Measurements from ENCODE around the gene PLCG1. TPM values are rescaled to one million over a fixed set of nuclear protein-coding genes. Genes with fewer than 3 reads are reported as not detected.

Gene PLCG1
- total RNA-seq, 1 donor from 2014 or later, result 61.1 TPM

- H3K36me3 Mint-ChIP-seq (ENCODE audit: low read depth), result no peaks in the 10 kb centered on the region
- ChIA-PET POLR2A (interaction anchor here (0.7 to 3.5 kb wide), 6 partner anchors 17 to 204 kb away, joined by 3 to 47 read pairs (median 4); no protein-coding TSS in a partner anchor), CTCF (interaction anchor here (0.7 to 4.0 kb wide), 31 partner anchors 8 to 284 kb away, joined by 3 to 68 read pairs (median 4); partner anchors contain the start of gene LPIN3)
- H3K9me3 Mint-ChIP-seq, result no peaks in the 10 kb centered on the region
- peak overlapping the region; percentile 84 for H3K4me3 Mint-ChIP-seq
- no peaks in the 10 kb centered on the region for H3K27me3 Mint-ChIP-seq
- H3K27ac Mint-ChIP-seq, result peak overlapping the region; percentile 72
- TF ChIP-seq, protein P1, sequence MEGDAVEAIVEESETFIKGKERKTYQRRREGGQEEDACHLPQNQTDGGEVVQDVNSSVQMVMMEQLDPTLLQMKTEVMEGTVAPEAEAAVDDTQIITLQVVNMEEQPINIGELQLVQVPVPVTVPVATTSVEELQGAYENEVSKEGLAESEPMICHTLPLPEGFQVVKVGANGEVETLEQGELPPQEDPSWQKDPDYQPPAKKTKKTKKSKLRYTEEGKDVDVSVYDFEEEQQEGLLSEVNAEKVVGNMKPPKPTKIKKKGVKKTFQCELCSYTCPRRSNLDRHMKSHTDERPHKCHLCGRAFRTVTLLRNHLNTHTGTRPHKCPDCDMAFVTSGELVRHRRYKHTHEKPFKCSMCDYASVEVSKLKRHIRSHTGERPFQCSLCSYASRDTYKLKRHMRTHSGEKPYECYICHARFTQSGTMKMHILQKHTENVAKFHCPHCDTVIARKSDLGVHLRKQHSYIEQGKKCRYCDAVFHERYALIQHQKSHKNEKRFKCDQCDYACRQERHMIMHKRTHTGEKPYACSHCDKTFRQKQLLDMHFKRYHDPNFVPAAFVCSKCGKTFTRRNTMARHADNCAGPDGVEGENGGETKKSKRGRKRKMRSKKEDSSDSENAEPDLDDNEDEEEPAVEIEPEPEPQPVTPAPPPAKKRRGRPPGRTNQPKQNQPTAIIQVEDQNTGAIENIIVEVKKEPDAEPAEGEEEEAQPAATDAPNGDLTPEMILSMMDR (IDR thresholded peaks at IDR 0.05), result no peak
- intact Hi-C loops (cut with micrococcal nuclease), result loop anchor here (1.0 to 2.0 kb wide), 5 partner anchors 38 to 275 kb away; partner anchors contain the start of genes LPIN3 and ZHX3
- H3K4me1 Mint-ChIP-seq, result peaks cover 53% of the 10 kb centered on the region
- DNase-seq (peak; percentile 44), ATAC-seq (ENCODE audit: low read depth) (peak; percentile 22)
Observed at GRCh38 chr20:41135187-41135887, 2.0 kb upstream of the PLCG1 start.

GRCh38 chr20:41135888-41136679 is 1.3 kb upstream of the PLCG1 start:
- Mint-ChIP-seq H3K27me3 (no peaks in the 10 kb centered on the region), H3K4me3 (peak overlapping the region; percentile 84), H3K27ac (peak overlapping the region; percentile 72), H3K36me3 (ENCODE audit: low read depth) (no peaks in the 10 kb centered on the region), H3K9me3 (no peaks in the 10 kb centered on the region), H3K4me1 (peaks cover 60% of the 10 kb centered on the region)
- ATAC-seq (ENCODE audit: low read depth) (no peak), DNase-seq (no peak)
- ChIA-PET CTCF (interaction anchor here (0.9 to 4.0 kb wide), 20 partner anchors 9 to 284 kb away, joined by 3 to 68 read pairs (median 6); partner anchors contain the start of gene LPIN3), POLR2A (interaction anchor here (0.6 to 3.5 kb wide), 6 partner anchors 21 to 203 kb away, joined by 3 to 47 read pairs (median 4); no protein-coding TSS in a partner anchor)
- TF ChIP-seq, protein P1 (IDR thresholded peaks at IDR 0.05), result no peak
- intact Hi-C loops (cut with micrococcal nuclease), result loop anchor here (1.0 to 2.0 kb wide), 6 partner anchors 37 to 557 kb away; partner anchors contain the start of genes LPIN3 and ZHX3

DNA sequence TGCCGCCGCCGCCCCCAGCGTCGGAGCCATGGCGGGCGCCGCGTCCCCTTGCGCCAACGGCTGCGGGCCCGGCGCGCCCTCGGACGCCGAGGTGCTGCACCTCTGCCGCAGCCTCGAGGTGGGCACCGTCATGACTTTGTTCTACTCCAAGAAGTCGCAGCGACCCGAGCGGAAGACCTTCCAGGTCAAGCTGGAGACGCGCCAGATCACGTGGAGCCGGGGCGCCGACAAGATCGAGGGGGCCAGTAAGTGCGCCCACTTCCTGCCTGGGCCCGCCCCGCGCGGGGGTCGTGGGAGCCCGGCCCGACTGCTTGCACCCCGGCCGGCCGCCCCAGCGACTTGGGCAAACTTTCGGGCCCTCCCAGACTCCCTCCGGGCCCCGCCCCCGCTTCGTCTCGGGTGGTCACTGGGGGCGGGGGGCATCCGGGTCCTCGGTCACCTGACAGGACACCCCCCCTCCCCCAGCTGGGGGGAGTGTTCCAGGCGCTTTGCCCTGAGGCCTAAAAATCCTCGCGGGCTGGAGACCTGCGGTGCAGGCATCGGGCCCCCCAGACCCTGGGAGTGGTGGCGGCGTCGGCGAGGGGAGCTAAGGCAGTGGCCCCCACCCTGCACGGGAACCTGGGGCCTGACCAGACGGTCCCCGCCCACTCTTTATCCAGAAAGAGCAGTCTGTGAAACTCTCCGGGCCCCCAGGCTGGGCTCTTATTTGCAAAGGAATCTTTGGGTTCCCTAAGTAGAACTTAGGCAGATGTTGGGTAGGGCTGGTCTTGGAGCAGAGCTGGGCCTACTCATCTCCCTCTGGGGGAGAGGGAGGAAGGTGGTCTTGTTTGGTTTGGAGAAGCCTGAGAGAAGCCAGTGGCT is 501 bp downstream of the PLCG1 start:
- TF ChIP-seq, protein P1 (IDR thresholded peaks at IDR 0.05), result no peak
- Mint-ChIP-seq H3K27me3 (no peaks in the 10 kb centered on the region), H3K36me3 (ENCODE audit: low read depth) (no peaks in the 10 kb centered on the region), H3K4me1 (peaks cover 77% of the 10 kb centered on the region), H3K4me3 (peak overlapping the region; percentile 81), H3K27ac (peak overlapping the region; percentile 78), H3K9me3 (no peaks in the 10 kb centered on the region)
- POLR2A ChIA-PET, result interaction anchor here (0.6 to 3.5 kb wide), 9 partner anchors 15 to 441 kb away, joined by 3 to 47 read pairs (median 4); no protein-coding TSS in a partner anchor
- CTCF ChIA-PET, result interaction anchor here (3.4 kb wide), 1 partner anchor 34 kb away, joined by 13 read pairs; no protein-coding TSS in a partner anchor
- DNase-seq, result peak; percentile 41
- ATAC-seq (ENCODE audit: low read depth), result peak; percentile 0
- intact Hi-C loops (cut with micrococcal nuclease), result loop anchor here (1.0 to 2.0 kb wide), 4 partner anchors 19 to 555 kb away; no protein-coding TSS in a partner anchor

GRCh38 chr20:41138475-41139226 is 1.3 kb downstream of the PLCG1 start:
- CTCF ChIA-PET, result interaction anchor here (3.4 kb wide), 1 partner anchor 34 kb away, joined by 13 read pairs; no protein-coding TSS in a partner anchor
- intact Hi-C loops (cut with micrococcal nuclease), result no loop called here
- Mint-ChIP-seq H3K9me3 (no peaks in the 10 kb centered on the region), H3K27ac (peak overlapping the region; percentile 78), H3K4me3 (peak overlapping the region; percentile 81), H3K4me1 (peaks cover 82% of the 10 kb centered on the region), H3K36me3 (ENCODE audit: low read depth) (no peaks in the 10 kb centered on the region), H3K27me3 (no peaks in the 10 kb centered on the region)
- no peak for ATAC-seq (ENCODE audit: low read depth)
- POLR2A ChIA-PET, result interaction anchor here (0.9 to 3.5 kb wide), 5 partner anchors 14 to 168 kb away, joined by 3 to 47 read pairs (median 6); no protein-coding TSS in a partner anchor
- DNase-seq, result no peak
- TF ChIP-seq, protein P1 (IDR thresholded peaks at IDR 0.05), result no peak

Measured in activated B cell treated with CpG ODN at 0.5 μM for 24 hours (primary cell).